Measurements from ENCODE around the gene PRAC1. TPM values are rescaled to one million over a fixed set of nuclear protein-coding genes. Genes with fewer than 3 reads are reported as not detected.

Gene PRAC1
- total and polyA plus RNA-seq, 10 of the 15 experiments (the other 5 are each of a cell fraction or from before 2014, with no cell fraction given) = not detected

DNA sequence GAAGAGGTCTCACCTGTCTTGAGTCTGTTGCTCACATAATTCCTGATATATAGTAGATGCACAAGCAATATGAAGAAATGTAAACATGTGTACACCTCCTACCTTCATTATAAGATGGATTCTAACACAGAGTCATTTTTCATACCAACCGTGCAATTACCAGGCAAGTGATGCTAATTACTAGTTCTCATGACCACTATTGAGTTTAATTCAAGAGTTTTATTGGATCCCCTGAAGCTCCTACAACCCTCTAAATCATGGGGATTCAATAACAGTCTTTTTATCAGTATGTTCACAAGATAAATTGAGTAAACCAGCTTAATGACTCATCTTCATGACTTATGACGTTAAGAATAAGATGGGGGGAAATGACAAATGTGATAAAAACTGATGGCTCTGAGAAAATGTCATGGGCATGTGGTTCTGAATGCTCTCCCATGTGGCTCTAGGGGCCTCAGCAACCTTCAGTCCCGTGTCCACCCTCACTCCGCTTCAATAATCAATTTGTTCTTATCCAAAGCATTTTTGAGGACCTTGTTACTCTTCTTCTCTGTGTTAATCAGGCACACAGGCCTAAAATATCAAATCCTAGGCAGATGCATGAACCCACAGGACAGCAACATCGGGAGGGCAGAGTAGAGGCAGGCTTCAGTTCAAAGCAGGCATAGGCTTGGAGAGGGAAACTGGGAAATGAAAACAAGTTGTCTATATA lies 42.8 kb downstream of the PRAC1 start (continued):
- TF ChIP-seq ZBED1 (IDR thresholded peaks at IDR 0.05; ENCODE audit: borderline replicate concordance) = no peak
- no peak for TF ChIP-seq JUND (IDR thresholded peaks at IDR 0.05; ENCODE audit: low read depth, low read length)
- TF ChIP-seq HDAC6 (IDR thresholded peaks at IDR 0.05; ENCODE audit: unreplicated experiment) = no peak
- no peak for TF ChIP-seq IRF3 (IDR thresholded peaks at IDR 0.05)
- TF ChIP-seq ESRRA (IDR thresholded peaks at IDR 0.05; ENCODE audit: low read length) = no peak
- TF ChIP-seq TARDBP (IDR thresholded peaks at IDR 0.05; ENCODE audit: borderline replicate concordance) = no peak
- no peak for TF ChIP-seq HCFC1 (IDR thresholded peaks at IDR 0.05; ENCODE audit: low read length)
- no peak for TF ChIP-seq NFXL1 (IDR thresholded peaks at IDR 0.05; ENCODE audit: borderline replicate concordance)
- TF ChIP-seq SREBF1 (IDR thresholded peaks at IDR 0.05; ENCODE audit: low read length) = no peak
- TF ChIP-seq ZNF217 (IDR thresholded peaks at IDR 0.05) = no peak
- no peak for TF ChIP-seq ATF7 (IDR thresholded peaks at IDR 0.05; ENCODE audit: low read depth)
- TF ChIP-seq JUNB (IDR thresholded peaks at IDR 0.05) = no peak
- no peak for TF ChIP-seq POLR2A (IDR thresholded peaks at IDR 0.05; ENCODE audit: low read depth, low read length)
- TF ChIP-seq RELA (IDR thresholded peaks at IDR 0.05; ENCODE audit: borderline replicate concordance, partially characterized antibody) = no peak

Data from GM12878 (cell line).